OCI-LY3 (cell line): ENCODE results near the gene BICDL2.

Source experiments
- H2AFZ ChIP-seq: fragments of 200-600, 300-600 bp; shearing (Covaris generic); 2 replicates; pipeline ENCODE4 v1.6.0; 2014; ENCODE audit warnings: antibody characterized with exemption, low read depth, low read length
- H3K27ac ChIP-seq: fragments of 200-600, 300-600 bp; sonication (generic); 2 replicates; pipeline ENCODE4 v1.5.1; 2014; ENCODE audit warnings: mild to moderate bottlenecking, low read length, moderate library complexity, mixed read lengths
- H3K27me3 ChIP-seq: fragments of 200-600, 300-600 bp; sonication (generic); 2 replicates; pipeline ENCODE4 v1.6.1; 2014; ENCODE audit warnings: low read depth, low read length, mixed read lengths
- H3K36me3 ChIP-seq: fragments of 200-600, 300-600 bp; sonication (generic); replicated peaks from 2 replicates; pipeline ENCODE3; 2014; ENCODE audit warnings: low read depth, low read length, mixed read lengths
- H3K4me1 ChIP-seq: fragments of 300-600, 200-600 bp; sonication (generic); 2 replicates; pipeline ENCODE4 v1.6.1; 2014; ENCODE audit warnings: low read length, mixed read lengths
- H3K4me2 ChIP-seq: fragments of 200-600, 300-600 bp; sonication (generic); 2 replicates; pipeline ENCODE4 v1.6.1; 2014; ENCODE audit warnings: low read length, mixed read lengths
- H3K4me3 ChIP-seq: fragments of 300-600, 200-600 bp; sonication (generic); 2 replicates; pipeline ENCODE4 v1.5.1; 2014; ENCODE audit warnings: antibody characterized with exemption, mild to moderate bottlenecking, low read length, moderate library complexity
- H3K79me2 ChIP-seq: fragments of 300-600, 200-600 bp; shearing (Covaris generic); 2 replicates; pipeline ENCODE4 v1.6.1; 2014; ENCODE audit warnings: mild to moderate bottlenecking, low read length, mixed read lengths
- H3K9ac ChIP-seq: fragments of 300-600, 200-600 bp; shearing (Covaris generic); 2 replicates; pipeline ENCODE4 v1.6.0; 2014; ENCODE audit warnings: mild to moderate bottlenecking, low read length, moderate library complexity
- H3K9me3 ChIP-seq: fragments of 200-600, 300-600 bp; shearing (Covaris generic); 2 replicates; pipeline ENCODE4 v1.6.1; 2014; ENCODE audit warnings: low read length, mixed read lengths; ENCODE audit not compliant: insufficient read depth
- H4K20me1 ChIP-seq: fragments of 200-600, 300-600 bp; sonication (generic); 2 replicates; pipeline ENCODE4 v1.6.1; 2016; ENCODE audit warnings: low read length, mixed read lengths; ENCODE audit not compliant: insufficient read depth
- EZH2phosphoT487 ChIP-seq: fragments of 200-600 bp; shearing (Covaris generic); IDR thresholded peaks from 2 replicates; pipeline ENCODE4 v1.6.1; 2018; ENCODE audit warnings: antibody characterized with exemption, mixed run types, low read depth
- TF ChIP-seq, protein P1 (sequence below): fragments of 200-600, 300-600 bp; sonication (generic); IDR thresholded peaks from 2 replicates; pipeline ENCODE4 v1.5.1; 2014; ENCODE audit warnings: antibody characterized with exemption, low read length, low read depth

BICDL2 gene

DNA sequence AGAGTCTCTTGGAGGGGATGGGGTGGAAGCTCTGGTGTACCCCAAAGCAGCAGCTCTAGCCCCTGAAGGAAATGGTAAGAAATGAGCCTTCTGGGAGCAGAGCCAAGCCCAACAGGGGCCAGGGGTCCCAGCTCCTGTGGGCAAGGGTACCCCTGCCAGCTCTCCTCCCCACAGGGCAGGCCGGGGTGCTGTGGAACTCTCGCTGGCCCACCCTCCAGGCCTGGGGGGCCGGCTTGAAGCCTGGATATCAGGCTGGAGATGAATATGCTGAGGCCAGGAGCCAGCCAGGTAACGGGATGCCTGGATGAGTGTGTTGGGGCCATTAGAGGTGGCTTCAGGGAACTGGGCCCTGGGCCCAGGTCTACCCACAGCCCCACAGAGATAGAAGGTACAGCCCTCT lies 36.2 kb downstream of the BICDL2 start:
- H2AFZ ChIP-seq = no peak overlapping the region
- H3K27ac ChIP-seq = no peak overlapping the region
- no peaks in the 10 kb centered on the region for H3K79me2 ChIP-seq
- no peaks in the 10 kb centered on the region for H3K9me3 ChIP-seq
- H3K4me1 ChIP-seq = 0 out of 2 replicates have a peak, but pooled peaks cover 3% of the 10 kb centered on the region
- H3K27me3 ChIP-seq = peaks cover 36% of the 10 kb centered on the region
- no peak overlapping the region for H3K4me3 ChIP-seq
- H3K36me3 ChIP-seq = no peaks in the 10 kb centered on the region
- no peak overlapping the region for H3K4me2 ChIP-seq
- no peak overlapping the region for H3K9ac ChIP-seq
- no peak for TF ChIP-seq EZH2phosphoT487
- TF ChIP-seq, protein P1, sequence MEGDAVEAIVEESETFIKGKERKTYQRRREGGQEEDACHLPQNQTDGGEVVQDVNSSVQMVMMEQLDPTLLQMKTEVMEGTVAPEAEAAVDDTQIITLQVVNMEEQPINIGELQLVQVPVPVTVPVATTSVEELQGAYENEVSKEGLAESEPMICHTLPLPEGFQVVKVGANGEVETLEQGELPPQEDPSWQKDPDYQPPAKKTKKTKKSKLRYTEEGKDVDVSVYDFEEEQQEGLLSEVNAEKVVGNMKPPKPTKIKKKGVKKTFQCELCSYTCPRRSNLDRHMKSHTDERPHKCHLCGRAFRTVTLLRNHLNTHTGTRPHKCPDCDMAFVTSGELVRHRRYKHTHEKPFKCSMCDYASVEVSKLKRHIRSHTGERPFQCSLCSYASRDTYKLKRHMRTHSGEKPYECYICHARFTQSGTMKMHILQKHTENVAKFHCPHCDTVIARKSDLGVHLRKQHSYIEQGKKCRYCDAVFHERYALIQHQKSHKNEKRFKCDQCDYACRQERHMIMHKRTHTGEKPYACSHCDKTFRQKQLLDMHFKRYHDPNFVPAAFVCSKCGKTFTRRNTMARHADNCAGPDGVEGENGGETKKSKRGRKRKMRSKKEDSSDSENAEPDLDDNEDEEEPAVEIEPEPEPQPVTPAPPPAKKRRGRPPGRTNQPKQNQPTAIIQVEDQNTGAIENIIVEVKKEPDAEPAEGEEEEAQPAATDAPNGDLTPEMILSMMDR = no peak
- no peaks in the 10 kb centered on the region for H4K20me1 ChIP-seq

DNA sequence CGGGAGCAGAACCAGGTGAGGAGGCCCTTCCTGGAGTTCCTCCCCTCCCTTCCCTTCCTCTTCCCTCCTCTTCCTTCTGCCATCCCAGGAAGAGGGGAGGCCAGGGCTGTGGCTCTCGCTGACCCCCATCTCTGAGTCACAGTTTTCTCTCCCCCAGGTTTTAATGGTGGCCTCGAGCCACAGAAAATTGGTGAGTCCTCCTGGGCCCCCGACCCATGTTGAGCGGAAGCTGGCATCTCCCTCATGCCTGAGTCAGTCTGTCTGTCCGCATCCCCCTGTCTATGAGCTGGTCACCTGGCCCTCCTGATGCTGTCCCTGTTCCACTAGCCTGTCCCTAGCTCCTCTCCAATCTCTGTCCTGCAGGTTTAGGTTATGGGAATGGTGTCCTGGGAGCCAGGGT lies 36.8 kb downstream of the BICDL2 start:
- Histone ChIP-seq H3K36me3 (no peaks in the 10 kb centered on the region), H3K27me3 (peaks cover 34% of the 10 kb centered on the region), H3K9me3 (no peaks in the 10 kb centered on the region), H3K4me3 (no peak overlapping the region), H4K20me1 (no peaks in the 10 kb centered on the region), H2AFZ (no peak overlapping the region), H3K4me2 (no peak overlapping the region), H3K27ac (no peak overlapping the region), H3K9ac (no peak overlapping the region), H3K79me2 (no peaks in the 10 kb centered on the region), H3K4me1 (0 out of 2 replicates have a peak, but pooled peaks cover 1% of the 10 kb centered on the region)
- no peak for TF ChIP-seq EZH2phosphoT487
- TF ChIP-seq, protein P1 = no peak

DNA sequence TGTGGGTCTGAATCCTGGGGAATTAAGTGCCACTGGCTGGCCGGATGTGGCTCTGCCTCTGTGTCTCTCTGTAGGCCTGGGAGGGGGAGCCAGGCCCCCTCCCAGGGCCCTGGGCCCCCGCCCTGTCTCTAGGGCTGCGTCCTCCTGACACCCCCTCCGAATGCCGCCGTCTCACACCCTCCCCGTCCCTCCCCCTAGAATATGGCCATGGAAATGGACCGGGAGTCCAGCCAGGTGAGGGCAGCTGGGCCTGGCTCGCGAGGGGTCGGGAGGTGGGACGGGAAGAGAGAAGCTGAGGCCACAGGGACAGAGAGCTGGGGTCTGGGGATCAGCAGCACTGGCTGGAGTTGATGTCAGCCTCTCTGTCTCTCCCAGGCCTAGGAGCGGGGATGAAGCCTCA lies 40.4 kb downstream of the BICDL2 start:
- Histone ChIP-seq H4K20me1 (no peaks in the 10 kb centered on the region), H3K4me3 (no peak overlapping the region), H3K4me2 (no peak overlapping the region), H3K36me3 (no peaks in the 10 kb centered on the region), H3K9ac (no peak overlapping the region), H3K79me2 (no peaks in the 10 kb centered on the region), H3K27ac (no peak overlapping the region), H3K27me3 (peaks cover 32% of the 10 kb centered on the region), H2AFZ (no peak overlapping the region), H3K4me1 (no peaks in the 10 kb centered on the region), H3K9me3 (no peaks in the 10 kb centered on the region)
- TF ChIP-seq, protein P1 = no peak
- no peak for TF ChIP-seq EZH2phosphoT487

DNA sequence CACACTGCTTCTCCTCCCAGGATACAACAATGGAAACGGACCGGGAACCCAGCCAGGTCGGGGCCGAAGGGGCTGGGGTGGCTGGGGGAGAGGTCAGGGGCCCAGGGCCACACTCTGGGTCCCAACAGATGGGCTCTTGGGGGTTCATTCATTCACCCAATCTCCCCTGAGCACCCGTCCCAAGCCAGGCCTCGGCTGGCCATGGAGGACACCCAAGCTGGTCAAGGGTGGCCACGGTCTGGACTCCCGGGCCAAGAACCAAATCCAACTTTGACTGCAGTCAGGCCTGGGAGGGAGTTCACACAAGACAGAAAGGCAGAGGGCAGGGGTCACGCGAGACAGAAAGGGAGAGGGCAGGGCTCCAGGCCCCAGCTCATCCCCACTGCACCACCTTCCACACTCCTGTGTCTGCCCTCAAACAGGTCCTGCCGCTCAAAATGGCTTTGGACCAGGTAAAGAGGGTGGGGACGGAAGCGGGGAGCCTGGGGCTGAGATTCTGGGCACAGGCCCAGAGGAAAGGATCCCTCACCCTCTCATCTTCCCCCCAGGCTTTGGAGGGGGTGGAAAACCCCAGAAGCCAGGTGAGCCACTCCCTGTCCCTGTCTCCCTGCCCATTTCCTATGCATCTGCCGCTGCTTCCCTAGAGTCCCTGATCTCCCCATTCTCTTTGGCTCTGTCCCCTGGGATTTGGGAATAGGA lies 44.2 kb downstream of the BICDL2 start:
- Histone ChIP-seq H3K9ac (no peak overlapping the region), H2AFZ (no peak overlapping the region), H3K4me2 (no peak overlapping the region), H3K4me1 (no peaks in the 10 kb centered on the region), H4K20me1 (no peaks in the 10 kb centered on the region), H3K27me3 (peaks cover 35% of the 10 kb centered on the region), H3K9me3 (no peaks in the 10 kb centered on the region), H3K36me3 (no peaks in the 10 kb centered on the region), H3K27ac (no peak overlapping the region), H3K4me3 (no peak overlapping the region), H3K79me2 (no peaks in the 10 kb centered on the region)
- TF ChIP-seq, protein P1 = no peak
- no peak for TF ChIP-seq EZH2phosphoT487
